IPS-18a (cell line): ENCODE results near the gene PGBD5.

Experiments used
- H3K27ac ChIP-seq: one replicate; pipeline ENCODE4 v1.5.1; 2013; ENCODE audit warnings: low read length
- H3K27me3 ChIP-seq: one replicate; pipeline ENCODE4 v1.6.1; 2013; ENCODE audit warnings: mild to moderate bottlenecking, low read length; ENCODE audit not compliant: control insufficient read depth, insufficient read depth
- H3K36me3 ChIP-seq: one replicate; pipeline ENCODE4 v1.6.1; 2013; ENCODE audit warnings: low read depth, low read length; ENCODE audit not compliant: control insufficient read depth
- H3K4me1 ChIP-seq: one replicate; pipeline ENCODE4 v1.6.1; 2013; ENCODE audit warnings: low read depth, low read length; ENCODE audit not compliant: control insufficient read depth
- H3K4me3 ChIP-seq: one replicate; pipeline ENCODE4 v1.5.1; 2013; ENCODE audit warnings: low read length
- H3K9ac ChIP-seq: one replicate; pipeline ENCODE4 v1.6.1; 2013; ENCODE audit warnings: mild to moderate bottlenecking, low read length, moderate library complexity
- H3K9me3 ChIP-seq: one replicate; pipeline ENCODE4 v1.6.1; 2013; ENCODE audit warnings: low read depth, low read length; ENCODE audit not compliant: control insufficient read depth

The PGBD5 gene

GRCh38 chr1:230328342-230329015, 97.7 kb downstream of the PGBD5 start:
- H3K4me3 ChIP-seq: no peak overlapping the region
- H3K27ac ChIP-seq: no peak overlapping the region
- no peak overlapping the region for H3K9ac ChIP-seq
- H3K36me3 ChIP-seq: peaks cover 11% of the 10 kb centered on the region
- no peaks in the 10 kb centered on the region for H3K27me3 ChIP-seq
- H3K9me3 ChIP-seq: no peaks in the 10 kb centered on the region
- peaks cover 9% of the 10 kb centered on the region for H3K4me1 ChIP-seq

- Histone ChIP-seq H3K4me3 (no peak overlapping the region), H3K27me3 (no peaks in the 10 kb centered on the region), H3K9ac (no peak overlapping the region), H3K36me3 (peaks cover 15% of the 10 kb centered on the region), H3K9me3 (no peaks in the 10 kb centered on the region), H3K27ac (no peak overlapping the region), H3K4me1 (peaks cover 5% of the 10 kb centered on the region)
Measured at GRCh38 chr1:230327892-230328284, 98.2 kb downstream of the PGBD5 start.

GRCh38 chr1:230326971-230327891, 98.9 kb downstream of the PGBD5 start:
- Histone ChIP-seq H3K9me3 (no peaks in the 10 kb centered on the region), H3K27me3 (no peaks in the 10 kb centered on the region), H3K4me1 (peaks cover 4% of the 10 kb centered on the region), H3K4me3 (no peak overlapping the region), H3K9ac (no peak overlapping the region), H3K36me3 (peaks cover 18% of the 10 kb centered on the region), H3K27ac (no peak overlapping the region)

- Histone ChIP-seq H3K27ac (no peak overlapping the region), H3K4me3 (no peak overlapping the region), H3K27me3 (no peaks in the 10 kb centered on the region), H3K9ac (no peak overlapping the region), H3K36me3 (peaks cover 18% of the 10 kb centered on the region), H3K4me1 (peaks cover 4% of the 10 kb centered on the region), H3K9me3 (no peaks in the 10 kb centered on the region)
Measured at GRCh38 chr1:230323686-230324085, 102.4 kb downstream of the PGBD5 start.

GRCh38 chr1:230322967-230323547, 103.1 kb downstream of the PGBD5 start:
- no peak overlapping the region for H3K9ac ChIP-seq
- peaks cover 18% of the 10 kb centered on the region for H3K36me3 ChIP-seq
- H3K4me3 ChIP-seq: no peak overlapping the region
- no peaks in the 10 kb centered on the region for H3K9me3 ChIP-seq
- H3K27me3 ChIP-seq: no peaks in the 10 kb centered on the region
- no peak overlapping the region for H3K27ac ChIP-seq
- H3K4me1 ChIP-seq: peaks cover 2% of the 10 kb centered on the region

- Histone ChIP-seq H3K27ac (no peak overlapping the region), H3K4me1 (no peaks in the 10 kb centered on the region), H3K9ac (no peak overlapping the region), H3K36me3 (peaks cover 18% of the 10 kb centered on the region), H3K27me3 (no peaks in the 10 kb centered on the region), H3K4me3 (no peak overlapping the region), H3K9me3 (no peaks in the 10 kb centered on the region)
Measured at GRCh38 chr1:230322421-230322756, 103.7 kb downstream of the PGBD5 start.

- peaks cover 18% of the 10 kb centered on the region for H3K36me3 ChIP-seq
- H3K9ac ChIP-seq: no peak overlapping the region
- no peak overlapping the region for H3K4me3 ChIP-seq
- no peak overlapping the region for H3K27ac ChIP-seq
- H3K4me1 ChIP-seq: no peaks in the 10 kb centered on the region
- no peaks in the 10 kb centered on the region for H3K9me3 ChIP-seq
- H3K27me3 ChIP-seq: no peaks in the 10 kb centered on the region
Measured at GRCh38 chr1:230321741-230322420, 104.3 kb downstream of the PGBD5 start.

- Histone ChIP-seq H3K4me1 (no peaks in the 10 kb centered on the region), H3K27me3 (no peaks in the 10 kb centered on the region), H3K36me3 (peaks cover 18% of the 10 kb centered on the region), H3K4me3 (no peak overlapping the region), H3K9ac (no peak overlapping the region), H3K9me3 (no peaks in the 10 kb centered on the region), H3K27ac (no peak overlapping the region)
Measured at GRCh38 chr1:230321341-230321740, 104.8 kb downstream of the PGBD5 start.

- no peak overlapping the region for H3K27ac ChIP-seq
- no peak overlapping the region for H3K4me3 ChIP-seq
- no peaks in the 10 kb centered on the region for H3K27me3 ChIP-seq
- peaks cover 18% of the 10 kb centered on the region for H3K36me3 ChIP-seq
- no peaks in the 10 kb centered on the region for H3K4me1 ChIP-seq
- H3K9ac ChIP-seq: no peak overlapping the region
- H3K9me3 ChIP-seq: no peaks in the 10 kb centered on the region
Measured at GRCh38 chr1:230320804-230321203, 105.3 kb downstream of the PGBD5 start.

GRCh38 chr1:230319014-230319747, 107.0 kb downstream of the PGBD5 start:
- Histone ChIP-seq H3K27ac (no peak overlapping the region), H3K4me1 (no peaks in the 10 kb centered on the region), H3K36me3 (peaks cover 9% of the 10 kb centered on the region), H3K9ac (no peak overlapping the region), H3K27me3 (no peaks in the 10 kb centered on the region), H3K9me3 (no peaks in the 10 kb centered on the region), H3K4me3 (no peak overlapping the region)
